ENCODE measurements around the gene CLN3.
"Not testable (repeated sequence)": the region's sequence is repeated elsewhere in the genome, so short reads cannot be mapped to it uniquely, and the experiment has no call there.

CLN3 gene

DNA sequence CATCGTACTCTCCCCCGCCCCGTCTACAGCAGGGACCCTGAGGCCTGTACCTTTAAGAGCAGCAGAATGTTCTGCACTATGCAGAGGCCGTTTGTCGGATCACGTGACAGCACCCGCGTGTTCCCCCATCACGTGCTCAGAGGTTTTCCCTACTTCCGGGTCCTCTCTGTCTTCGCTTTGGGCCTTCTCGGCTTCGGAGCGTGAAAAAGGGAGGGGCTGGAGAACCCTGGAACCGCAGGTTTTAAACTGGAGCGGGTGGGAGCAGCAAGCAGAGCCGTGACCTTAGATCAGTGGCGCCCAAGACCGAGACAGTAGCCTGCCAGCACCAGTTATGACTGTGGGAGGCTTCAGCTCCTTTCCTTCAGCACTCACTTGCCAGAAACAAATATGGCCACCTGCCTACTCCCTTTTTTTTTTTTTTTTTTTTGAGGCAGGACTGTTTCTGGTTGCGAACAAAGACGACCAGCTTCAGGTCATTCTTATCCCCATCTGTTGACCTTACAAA, at the start of gene CLN3:
Gene CLN3 (minus strand): TSS at position 105 of the 505 bp plus-strand sequence. CDS start 315 bp downstream, outside the sequence.
- DNase-seq (ENCODE audit: low spot score): peak; percentile 95

DNA sequence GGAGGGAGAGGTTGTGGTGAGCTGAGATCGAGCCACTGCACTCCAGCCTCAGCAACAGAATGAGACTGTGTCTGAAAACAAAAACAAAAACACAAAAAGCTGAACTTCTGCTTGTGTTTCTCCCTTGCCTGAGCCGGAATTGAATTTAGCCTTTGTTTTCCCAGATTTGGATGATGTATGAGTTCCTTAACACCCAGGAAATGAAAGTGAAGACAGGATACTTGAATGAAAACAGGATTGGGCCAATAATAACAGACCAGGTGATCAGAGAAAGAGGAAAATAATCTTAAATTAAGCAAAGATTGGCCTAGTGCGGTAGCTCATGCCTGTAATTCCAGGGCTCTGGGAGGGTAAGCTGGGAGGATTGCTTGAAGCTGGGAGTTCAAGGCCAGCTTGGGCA, 48.5 kb upstream of the CLN3 start:
- no peak for DNase-seq (ENCODE audit: low spot score)

DNA sequence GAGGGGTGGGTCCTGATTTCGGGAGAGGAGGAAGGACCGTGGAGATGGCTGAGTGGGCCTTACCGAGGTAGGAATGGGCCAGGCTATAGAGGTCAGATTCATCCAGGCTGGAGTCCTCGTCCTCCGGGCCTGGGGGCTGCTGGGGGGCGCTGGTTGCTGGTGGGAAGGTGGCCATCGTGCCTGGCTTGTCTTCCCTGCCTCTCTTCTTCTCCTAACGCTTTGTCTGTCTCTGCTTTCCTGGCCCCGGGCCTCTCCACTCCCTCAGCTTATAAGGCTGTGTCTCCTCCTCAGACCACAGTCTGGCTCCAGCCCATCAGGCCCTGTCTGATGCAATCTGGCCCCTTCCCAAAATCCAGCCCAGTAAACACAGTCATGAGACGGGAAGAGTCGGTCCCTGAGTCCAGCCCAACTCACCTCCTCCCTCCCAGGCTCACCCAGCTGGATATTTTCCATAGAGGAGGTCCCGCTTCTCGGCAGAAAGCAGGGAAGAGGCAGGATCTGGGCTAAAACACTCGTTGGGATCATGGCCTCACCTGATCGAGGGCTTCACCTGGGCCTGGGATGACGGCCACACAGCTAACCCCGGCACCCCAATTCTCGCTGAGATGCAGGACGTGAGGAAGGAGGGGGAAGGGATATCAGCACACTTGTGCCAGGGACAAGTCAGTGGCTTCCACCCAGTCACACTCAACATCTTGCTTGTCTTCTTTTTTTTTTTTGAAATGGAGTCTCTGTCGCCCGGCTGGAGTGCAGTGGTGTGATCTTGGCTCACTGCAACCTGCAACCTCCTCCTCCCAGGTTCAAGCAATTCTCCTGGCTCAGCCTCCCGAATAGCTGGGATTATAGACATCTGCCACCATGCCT, 47.1 kb upstream of the CLN3 start, which contains the start of gene NUPR1:
Gene NUPR1 (minus strand): TSS at position 242 of the 864 bp plus-strand sequence. CDS start 67 bp downstream, at position 175.
- peak; percentile 99 for DNase-seq (ENCODE audit: low spot score)

DNA sequence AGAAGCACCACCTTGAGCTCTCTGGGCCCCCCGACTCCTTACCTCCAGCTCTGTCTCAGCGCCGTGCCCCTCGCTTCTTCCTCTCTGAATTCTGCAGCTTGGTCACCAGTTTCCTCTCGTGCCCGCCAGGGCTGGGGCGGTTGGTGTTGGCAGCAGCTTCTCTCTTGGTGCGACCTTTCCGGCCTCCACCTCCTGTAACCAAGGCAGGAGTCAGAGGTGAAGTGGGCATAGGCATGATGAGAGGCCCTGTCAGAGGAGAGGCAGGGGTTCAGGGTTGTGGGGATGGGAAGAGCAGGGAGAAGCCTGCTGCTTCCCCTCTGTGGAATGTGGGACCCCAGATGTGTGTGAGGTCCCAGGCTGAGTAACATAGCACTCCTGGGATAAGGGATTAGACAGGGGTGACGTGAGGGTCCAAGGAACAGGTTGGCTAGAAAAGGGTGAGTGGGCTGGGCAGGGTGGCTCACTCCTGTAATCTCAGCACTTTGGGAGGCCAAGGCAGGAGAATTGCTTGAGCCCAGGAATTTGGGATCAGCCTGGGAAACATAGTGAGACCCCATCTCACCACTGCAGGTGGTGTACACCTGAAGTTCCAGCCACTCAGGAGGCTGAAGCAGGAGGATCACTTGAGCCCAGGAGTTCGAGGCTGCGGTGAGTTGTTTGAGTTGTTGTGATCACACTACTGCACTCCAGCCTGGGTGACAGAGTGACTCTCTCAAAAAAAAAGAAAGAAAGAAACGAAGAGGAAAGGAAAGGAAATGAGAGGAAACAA, 46.3 kb upstream of the CLN3 start:
- DNase-seq (ENCODE audit: low spot score): no peak

DNA sequence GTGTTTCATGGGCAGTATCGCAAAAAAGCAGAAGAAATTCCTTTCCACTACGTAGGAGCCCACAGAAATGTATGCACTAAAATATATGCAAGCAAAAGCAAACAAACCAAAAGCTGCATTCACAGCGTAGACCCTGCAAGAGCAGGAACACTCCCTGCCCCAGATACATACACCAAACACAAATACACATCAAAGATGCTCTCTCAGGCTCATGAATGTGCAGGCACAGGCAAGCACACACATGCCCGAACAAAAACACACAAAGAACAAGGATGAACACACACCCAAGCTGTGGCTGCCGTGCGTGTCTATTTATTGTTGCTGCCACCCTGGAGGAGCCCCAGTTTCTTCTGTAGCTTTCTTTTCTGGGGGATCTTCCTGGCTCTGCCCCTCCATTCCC, 45.2 kb upstream of the CLN3 start:
- no peak for DNase-seq (ENCODE audit: low spot score)

DNA sequence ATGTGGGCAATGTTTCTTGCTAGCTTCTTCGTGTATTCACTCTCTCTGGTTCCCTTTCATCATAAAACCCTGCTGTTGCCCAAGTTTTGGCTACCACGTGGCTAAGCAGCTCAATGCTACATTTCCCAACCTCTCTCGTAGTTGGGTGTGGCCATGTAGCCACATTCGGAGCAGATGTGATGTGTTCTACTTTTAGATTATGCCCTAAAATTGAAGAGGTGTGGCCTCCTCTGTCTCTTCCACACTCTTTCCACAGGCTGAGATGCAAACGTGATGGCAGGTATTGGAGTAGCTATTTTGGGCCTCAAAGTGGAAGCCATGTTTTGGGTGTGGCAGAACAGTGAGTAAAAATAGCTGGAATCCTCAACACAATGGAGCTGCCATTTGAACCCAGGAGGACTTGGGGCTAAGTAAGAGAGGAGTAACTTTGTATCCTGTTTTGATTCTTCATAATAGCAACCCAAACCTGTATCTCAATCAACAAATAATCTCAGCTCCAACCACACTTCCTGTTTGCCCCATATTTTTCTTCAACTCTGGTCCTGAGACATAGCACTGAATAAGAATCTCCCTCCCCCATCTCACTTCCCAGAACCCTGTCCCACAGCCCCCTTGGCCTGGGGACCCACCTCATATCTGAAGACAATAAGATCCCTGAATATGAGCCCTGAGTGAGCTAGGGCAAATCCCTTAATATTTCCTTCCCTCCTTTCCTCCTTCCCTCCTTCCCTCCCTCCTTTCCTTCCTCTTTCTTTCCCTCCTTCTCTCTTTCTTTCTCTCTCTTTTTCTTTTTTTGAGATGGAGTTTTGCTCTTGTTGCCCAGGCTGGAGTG, 42.9 kb upstream of the CLN3 start:
- DNase-seq (ENCODE audit: low spot score): peak; percentile 67

DNA sequence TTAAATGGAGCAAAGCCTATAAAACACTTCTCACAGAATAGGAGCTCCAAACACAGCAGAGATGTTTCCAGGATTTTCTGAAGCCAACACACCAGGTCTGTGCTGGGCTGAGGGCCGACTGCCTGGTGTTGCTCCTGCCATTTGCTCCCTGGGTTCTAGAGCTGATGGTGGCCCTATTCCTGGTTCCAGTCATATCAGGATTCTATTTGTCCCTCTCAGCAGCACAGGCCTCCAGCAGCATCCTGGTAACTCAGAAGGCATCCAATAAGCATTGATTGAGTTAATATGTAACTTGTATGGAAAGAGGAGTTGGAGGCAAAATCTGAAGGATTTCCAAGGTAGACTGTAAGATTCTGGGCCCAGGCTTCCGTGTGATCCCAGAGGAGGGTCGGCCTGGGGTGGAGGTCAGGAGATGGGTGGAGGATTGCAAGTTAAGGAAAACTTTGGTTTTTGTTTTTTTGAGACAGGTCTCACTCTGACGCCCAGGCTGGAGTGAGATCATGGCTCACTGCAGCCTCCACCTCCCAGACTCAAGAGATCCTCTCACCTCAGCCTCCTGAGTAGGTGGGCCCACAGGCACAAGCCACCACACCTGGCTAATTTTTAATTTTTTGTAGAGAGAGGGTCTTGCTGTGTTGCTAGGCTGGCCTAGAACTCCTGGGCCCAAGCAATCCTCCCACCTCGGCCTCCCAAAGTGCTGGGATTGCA, 41.2 kb upstream of the CLN3 start:
- DNase-seq (ENCODE audit: low spot score): no peak

DNA sequence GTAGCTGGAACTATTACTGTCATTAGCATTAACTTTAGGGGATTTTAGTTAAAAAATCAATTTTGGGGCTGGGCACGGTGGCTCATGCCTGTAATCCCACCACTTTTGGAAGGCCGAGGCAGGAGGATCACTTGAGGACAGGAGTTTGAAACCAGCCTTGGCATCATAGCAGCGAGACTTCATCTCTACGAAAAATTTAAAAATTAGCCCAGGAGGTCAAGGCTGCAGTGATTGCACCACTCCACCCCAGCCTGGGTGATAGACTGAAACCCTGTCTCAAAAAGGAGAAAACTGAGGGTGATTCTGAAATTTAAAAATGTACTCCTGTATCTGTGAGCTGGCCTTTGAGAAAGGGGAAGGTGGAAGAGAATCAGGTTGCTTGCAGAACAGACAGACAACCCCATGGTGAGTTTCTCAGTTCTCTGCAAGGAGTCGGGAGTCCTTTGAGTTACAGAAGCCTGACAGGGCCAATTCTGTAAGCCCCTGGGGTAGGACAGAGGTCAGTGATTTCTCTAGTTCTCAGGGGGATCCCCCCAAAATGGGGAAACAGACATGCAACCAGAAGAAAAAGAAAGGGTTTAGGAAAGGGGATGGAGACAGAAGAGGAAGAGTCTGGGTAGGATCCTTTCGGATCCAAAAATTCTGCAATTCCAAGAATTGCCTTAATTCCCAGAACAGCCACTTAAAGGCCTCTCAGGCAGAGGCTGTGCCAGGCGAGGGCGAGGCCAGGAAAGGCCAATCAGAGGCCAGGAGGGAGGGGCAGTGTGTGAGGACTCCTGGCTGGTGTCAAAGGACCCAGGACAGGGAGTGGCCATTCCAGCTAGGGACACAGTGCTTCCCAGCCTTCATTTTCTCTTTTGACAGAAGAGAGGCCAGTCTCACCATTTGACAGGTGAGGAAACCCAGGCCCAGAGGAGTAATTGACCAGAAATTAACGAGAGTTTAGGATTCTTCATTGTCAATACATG, 40.2 kb upstream of the CLN3 start:
- peak; percentile 51 for DNase-seq (ENCODE audit: low spot score)

DNA sequence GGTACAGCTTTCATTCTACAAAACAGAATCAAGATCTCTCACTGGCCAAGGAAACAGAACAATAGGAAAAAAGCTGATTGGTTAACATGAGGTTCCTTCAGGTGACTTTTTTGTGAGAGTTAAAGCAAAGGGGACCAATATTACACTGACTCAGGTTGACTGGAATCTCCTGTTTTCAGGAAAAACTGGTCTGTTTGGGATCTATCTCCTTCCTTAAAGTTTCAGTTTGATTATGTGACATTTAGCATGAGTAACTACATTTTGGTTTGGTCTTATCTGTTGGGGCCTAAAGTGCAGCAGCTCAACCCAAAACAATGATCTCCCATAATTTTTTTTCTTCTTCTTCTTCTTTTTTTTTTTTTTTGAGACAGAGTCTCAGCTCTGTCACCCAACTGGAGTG, 37.2 kb upstream of the CLN3 start:
- DNase-seq (ENCODE audit: low spot score): no peak

DNA sequence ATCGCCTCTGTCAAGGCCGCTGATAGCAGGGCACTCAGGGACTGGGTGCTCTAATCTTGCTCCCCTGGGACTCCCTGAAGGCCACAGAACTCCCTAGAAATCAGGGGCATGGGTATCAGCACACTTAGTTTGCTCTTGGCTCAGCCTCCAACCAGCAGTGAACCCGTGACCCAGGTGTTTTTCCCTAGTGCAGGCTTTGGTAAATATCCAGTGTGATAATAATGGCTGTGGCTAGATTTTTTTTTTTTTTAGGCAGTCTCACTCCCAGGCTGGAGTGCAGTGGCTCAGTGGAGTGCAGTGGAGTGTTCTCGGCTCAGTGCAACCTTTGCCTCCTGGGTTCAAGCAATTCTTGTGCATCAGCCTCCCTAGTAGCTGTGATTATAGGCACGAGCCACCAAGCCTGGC, 36.6 kb upstream of the CLN3 start:
- DNase-seq (ENCODE audit: low spot score): no peak

DNA sequence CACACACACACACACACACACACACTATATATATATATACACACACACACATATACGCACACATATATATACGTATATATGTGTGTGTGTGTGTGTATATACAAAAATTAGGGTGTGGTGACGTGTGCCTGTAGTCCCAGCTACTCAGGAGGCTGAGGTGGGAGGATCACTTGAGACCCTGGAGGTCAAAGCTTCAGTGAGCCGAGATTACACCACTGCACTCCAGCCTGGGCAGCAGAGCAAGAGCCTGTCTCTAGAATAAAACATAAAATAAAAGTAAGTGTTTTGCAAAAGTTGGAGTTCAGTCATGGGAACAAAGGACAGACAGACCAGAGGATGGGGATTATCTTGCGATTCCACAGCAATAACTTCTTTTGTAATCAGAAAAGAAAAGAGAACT, 36.1 kb upstream of the CLN3 start:
- DNase-seq (ENCODE audit: low spot score): no peak

DNA sequence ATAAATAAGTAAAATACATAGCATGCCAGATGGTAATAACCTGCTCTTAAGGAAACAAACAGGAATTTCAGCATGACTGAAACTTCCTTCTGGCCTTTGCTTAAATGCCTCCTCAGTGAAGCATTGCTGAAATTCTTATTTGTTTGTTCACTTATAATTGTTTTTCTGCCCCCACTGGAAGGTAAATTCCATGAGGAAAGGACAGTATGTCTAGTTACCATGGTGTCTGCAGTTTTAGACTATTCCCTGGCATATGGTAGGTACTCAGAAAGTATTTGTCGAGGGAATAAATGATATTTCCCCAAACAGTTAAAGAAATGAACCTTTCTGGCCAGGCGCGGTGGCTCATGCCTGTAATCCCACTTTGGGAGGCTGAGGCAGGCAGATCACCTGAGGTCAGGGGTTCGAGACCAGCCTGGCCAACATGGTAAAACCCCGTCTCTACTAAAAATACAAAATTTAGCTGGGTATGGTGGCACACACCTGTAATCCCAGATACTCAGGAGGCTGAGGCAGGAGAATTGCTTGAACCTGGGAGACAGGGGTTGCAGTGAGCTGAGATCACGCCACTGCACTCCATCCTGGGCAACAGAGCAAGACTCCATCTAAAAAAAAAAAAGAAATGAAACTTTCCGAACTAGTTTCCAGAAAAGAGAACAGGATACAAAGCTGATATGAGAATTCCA, 35.4 kb upstream of the CLN3 start:
- not testable (repeated sequence) for DNase-seq (ENCODE audit: low spot score)

DNA sequence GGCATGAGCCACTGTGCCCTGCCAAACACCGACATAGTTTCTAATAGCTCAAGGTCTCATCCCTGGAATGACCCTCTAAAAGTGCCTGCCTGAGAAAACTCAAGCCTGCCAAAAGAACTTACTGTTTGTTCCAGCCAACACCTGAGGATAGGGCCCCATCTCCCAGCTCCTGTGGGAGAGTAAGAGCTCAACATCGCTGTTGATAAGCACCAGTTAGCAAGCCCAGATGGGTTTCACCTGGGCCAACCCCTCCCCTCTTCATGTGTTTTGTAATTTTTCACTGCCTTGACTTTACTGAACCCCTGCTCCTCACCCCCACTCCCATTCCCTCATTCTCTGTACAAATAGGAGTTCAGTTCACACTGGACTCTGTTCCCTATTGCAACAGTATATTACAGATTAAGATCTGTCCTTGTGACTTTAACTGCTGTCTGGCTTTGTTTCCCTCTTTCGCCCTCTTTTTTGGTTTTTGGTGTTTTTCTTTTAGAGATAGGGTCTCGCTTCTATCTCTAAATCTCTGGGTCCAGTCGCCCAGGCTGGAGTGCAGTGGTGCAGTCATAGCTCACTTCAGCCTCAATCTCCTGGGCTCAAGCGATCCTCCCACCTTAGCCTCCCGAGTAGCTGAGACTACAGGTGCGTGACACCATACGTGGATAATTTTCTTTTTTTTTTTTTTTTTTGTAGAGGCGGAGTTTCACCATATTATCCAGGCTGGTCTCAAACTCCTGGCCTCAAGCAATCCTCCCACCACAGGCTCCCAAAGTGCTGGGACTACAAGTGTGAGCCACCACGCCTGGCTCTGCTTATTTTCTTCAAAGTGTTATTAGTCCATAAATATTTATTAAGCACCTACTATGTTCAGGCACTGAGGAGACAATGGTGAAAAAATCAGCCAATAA, 34.6 kb upstream of the CLN3 start:
- no peak for DNase-seq (ENCODE audit: low spot score)

DNA sequence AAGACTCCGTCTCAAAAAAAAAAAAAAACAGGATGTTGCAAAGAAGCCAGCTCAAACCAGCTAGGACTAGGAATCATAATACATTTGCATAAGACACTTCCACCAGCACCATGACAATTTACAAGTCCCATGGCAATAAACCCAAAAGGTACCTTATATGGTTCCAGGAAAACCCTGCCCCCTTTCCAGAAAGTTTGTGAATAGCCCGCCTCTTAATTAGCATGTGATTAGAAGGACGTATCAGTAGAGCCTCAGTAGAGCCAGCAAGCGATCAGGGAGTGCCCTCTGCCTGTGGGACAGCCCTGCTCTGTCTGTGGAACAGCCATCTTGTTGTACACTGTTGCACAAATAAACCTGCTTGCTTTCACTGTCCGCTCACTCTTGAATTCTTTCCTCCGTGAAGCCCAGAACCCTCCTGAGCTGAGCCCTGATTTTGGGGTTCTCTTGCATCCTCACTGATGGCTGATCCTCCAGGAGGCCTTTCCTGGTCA, 32.9 kb upstream of the CLN3 start:
- DNase-seq (ENCODE audit: low spot score): no peak

DNA sequence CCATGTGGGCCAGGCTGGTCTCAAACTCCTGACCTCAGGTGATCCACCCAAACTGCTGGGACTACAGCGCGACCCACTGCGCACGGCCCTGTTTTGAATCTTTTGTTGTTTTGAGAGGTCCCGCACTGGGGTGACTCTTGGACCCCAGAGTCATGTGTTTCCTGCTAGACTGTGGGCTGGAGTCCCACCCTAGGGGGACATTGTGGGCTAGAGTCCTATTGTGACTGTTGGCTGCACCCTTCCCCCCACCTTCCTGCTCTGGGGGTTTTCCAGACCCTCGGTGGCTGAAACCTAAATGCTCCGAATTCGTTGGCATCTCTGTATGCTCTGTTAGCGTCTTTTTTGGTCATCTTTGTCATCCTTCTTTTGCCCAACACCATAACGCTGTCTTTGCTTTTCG, 30.9 kb upstream of the CLN3 start:
- DNase-seq (ENCODE audit: low spot score): no peak

DNA sequence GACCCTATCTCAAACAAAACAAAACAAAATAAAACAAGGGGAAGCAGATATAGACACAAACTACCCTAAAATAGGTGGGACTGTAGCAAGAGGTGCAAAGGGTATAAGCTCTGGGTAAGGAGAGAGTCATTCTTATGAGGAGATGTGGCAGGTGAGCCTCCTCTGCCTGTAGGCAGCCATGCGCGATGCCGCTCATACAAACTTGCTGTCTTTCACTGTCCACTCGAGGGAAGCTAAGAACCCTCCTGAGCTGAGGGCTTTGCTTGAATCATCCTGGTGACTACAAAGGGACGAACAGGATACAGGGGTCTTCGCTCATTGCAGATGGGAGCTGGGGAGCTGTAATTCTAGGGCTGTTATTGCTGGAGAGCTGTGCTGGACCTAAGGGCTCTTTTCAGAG, 29.6 kb upstream of the CLN3 start:
- DNase-seq (ENCODE audit: low spot score): no peak

DNA sequence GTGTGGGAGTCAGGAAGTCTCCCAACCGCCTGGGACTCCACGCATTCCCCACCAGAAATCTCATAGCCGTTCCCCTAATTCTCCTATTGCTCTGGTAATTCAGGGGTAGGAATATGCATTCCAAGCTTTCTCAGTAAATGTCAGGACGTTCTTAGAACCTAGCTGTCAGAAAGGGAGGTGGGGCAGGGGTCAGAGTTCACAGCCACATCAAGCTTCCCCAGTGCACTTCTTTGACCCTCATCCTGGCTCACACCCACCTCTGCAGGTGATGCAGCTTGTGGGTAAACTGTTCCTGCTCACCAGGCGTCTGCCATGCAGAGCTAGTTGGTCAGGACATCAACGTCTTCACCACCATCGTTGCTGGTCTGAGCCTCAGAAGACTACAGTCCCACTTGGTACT, 28.8 kb upstream of the CLN3 start:
- DNase-seq (ENCODE audit: low spot score): no peak

DNA sequence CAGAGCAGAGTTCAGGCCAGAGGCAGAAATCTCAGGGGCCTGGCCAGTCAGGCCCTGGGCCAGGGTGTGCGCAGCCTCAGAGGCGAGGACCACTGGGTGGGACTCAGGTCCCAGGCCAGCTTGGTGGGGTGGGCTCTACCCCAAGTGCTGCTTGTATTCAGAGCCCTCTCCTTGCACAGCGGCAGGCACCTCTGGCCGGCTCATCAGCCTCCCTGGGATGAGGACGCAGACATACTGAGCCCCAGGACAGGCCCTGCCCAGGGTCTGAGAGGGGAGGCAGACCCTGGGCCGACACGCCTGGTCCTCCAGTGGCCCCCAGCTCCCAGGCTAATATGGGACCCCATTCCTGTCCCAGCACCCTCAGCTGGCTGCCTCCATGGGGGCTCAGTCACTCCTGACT, 22.4 kb upstream of the CLN3 start:
- DNase-seq (ENCODE audit: low spot score): no peak
